Effector memory CD4-positive, alpha-beta T cell (primary cell): ENCODE results near the gene TNXB.
"Not testable (repeated sequence)": the region's sequence is repeated elsewhere in the genome, so short reads cannot be mapped to it uniquely, and the experiment has no call there.

Experiments
- DNase-seq, 3 donors: peaks; one replicate each; pipeline ENCODE4 v3.0.0-alpha.2; 2020
- H3K27ac ChIP-seq: 2 replicates; pipeline ENCODE4 v1.7.0; 2013; ENCODE audit warnings: mild to moderate bottlenecking, low read length, moderate library complexity; ENCODE audit not compliant: insufficient read depth, poor library complexity, severe bottlenecking
- H3K27me3 ChIP-seq: replicated peaks from 2 replicates; pipeline ENCODE4 v1.7.0; 2013; ENCODE audit warnings: mild to moderate bottlenecking, low read length; ENCODE audit not compliant: insufficient read depth, control insufficient read depth, poor library complexity, severe bottlenecking
- H3K36me3 ChIP-seq: 2 replicates; pipeline ENCODE4 v1.7.0; 2013; ENCODE audit warnings: mild to moderate bottlenecking, low read length, moderate library complexity; ENCODE audit not compliant: control insufficient read depth, insufficient read depth
- H3K4me1 ChIP-seq: 2 replicates; pipeline ENCODE4 v1.7.0; 2013; ENCODE audit warnings: low read length, mild to moderate bottlenecking; ENCODE audit not compliant: control insufficient read depth, insufficient read depth, poor library complexity, severe bottlenecking
- H3K4me3 ChIP-seq: 2 replicates; pipeline ENCODE4 v1.7.0; 2013; ENCODE audit warnings: low read length, low read depth, mild to moderate bottlenecking; ENCODE audit not compliant: insufficient read depth, poor library complexity, severe bottlenecking
- H3K9me3 ChIP-seq: 2 replicates; pipeline ENCODE4 v1.7.0; 2013; ENCODE audit warnings: mild to moderate bottlenecking, low read length, moderate library complexity; ENCODE audit not compliant: control insufficient read depth

Gene TNXB

GRCh38 chr6:32112431-32112980 lies 3.4 kb upstream of the TNXB start:
- H3K27me3 ChIP-seq: peaks cover 2% of the 10 kb centered on the region
- H3K36me3 ChIP-seq: peaks cover 22% of the 10 kb centered on the region
- H3K4me3 ChIP-seq: no peak overlapping the region
- no peaks in the 10 kb centered on the region for H3K9me3 ChIP-seq
- H3K4me1 ChIP-seq: peaks cover 16% of the 10 kb centered on the region
- no peak overlapping the region for H3K27ac ChIP-seq
- no peak for DNase-seq

DNA sequence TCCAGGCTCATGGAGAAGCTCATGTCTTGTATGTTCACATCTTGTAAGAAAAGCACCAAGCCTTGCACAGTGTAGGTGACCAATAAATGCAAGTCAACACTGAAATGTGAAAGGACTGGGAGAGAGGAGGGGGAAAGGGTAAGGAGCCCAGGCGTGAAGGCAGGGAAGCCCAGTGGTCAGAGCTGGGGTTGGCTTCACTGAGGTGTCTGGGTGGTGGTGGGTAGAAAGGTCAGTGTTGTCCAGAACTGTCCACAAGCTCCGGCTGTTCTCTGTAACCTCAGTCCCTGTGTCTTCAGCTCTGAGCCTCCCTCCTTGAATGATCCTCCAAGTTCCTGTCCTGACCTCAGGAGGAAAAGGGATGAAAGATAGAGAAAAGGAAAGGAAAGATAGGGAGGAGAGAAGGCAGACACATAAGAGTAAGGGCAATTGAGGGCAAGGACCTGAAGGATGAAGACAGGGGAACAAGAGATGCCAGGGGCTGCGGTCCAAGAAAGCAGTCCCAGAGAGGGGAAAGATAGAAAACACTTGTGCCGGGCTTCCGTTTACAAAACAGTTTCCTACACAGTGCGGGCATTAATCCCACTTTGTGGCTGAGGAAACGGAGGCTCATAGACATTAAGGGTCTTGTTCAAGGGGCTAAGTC lies 2.4 kb upstream of the TNXB start:
- no peak for DNase-seq
- H3K4me1 ChIP-seq: peaks cover 16% of the 10 kb centered on the region
- H3K9me3 ChIP-seq: no peaks in the 10 kb centered on the region
- peaks cover 12% of the 10 kb centered on the region for H3K36me3 ChIP-seq
- peaks cover 2% of the 10 kb centered on the region for H3K27me3 ChIP-seq
- H3K4me3 ChIP-seq: no peak overlapping the region
- no peak overlapping the region for H3K27ac ChIP-seq

GRCh38 chr6:32110632-32111031 lies 1.5 kb upstream of the TNXB start:
- Histone ChIP-seq H3K9me3 (no peaks in the 10 kb centered on the region), H3K4me1 (peaks cover 16% of the 10 kb centered on the region), H3K27ac (no peak overlapping the region), H3K27me3 (peaks cover 2% of the 10 kb centered on the region), H3K36me3 (peaks cover 3% of the 10 kb centered on the region), H3K4me3 (no peak overlapping the region)
- DNase-seq: no peak

- DNase-seq: no peak
- Histone ChIP-seq H3K36me3 (no peaks in the 10 kb centered on the region), H3K9me3 (no peaks in the 10 kb centered on the region), H3K4me3 (no peak overlapping the region), H3K27me3 (peaks cover 2% of the 10 kb centered on the region), H3K27ac (no peak overlapping the region), H3K4me1 (peaks cover 16% of the 10 kb centered on the region)
Observed at GRCh38 chr6:32109765-32110160, 625 bp upstream of the TNXB start.

- Histone ChIP-seq H3K36me3 (no peaks in the 10 kb centered on the region), H3K9me3 (no peaks in the 10 kb centered on the region), H3K27ac (no peak overlapping the region), H3K4me3 (no peak overlapping the region), H3K27me3 (peaks cover 2% of the 10 kb centered on the region), H3K4me1 (peaks cover 16% of the 10 kb centered on the region)
- no peak for DNase-seq
Observed at GRCh38 chr6:32108727-32109113, 418 bp downstream of the TNXB start.

GRCh38 chr6:32108094-32108627 lies 977 bp downstream of the TNXB start:
- DNase-seq: no peak
- H3K4me1 ChIP-seq: peaks cover 16% of the 10 kb centered on the region
- no peak overlapping the region for H3K27ac ChIP-seq
- H3K9me3 ChIP-seq: no peaks in the 10 kb centered on the region
- no peaks in the 10 kb centered on the region for H3K36me3 ChIP-seq
- H3K4me3 ChIP-seq: no peak overlapping the region
- H3K27me3 ChIP-seq: peaks cover 2% of the 10 kb centered on the region

DNA sequence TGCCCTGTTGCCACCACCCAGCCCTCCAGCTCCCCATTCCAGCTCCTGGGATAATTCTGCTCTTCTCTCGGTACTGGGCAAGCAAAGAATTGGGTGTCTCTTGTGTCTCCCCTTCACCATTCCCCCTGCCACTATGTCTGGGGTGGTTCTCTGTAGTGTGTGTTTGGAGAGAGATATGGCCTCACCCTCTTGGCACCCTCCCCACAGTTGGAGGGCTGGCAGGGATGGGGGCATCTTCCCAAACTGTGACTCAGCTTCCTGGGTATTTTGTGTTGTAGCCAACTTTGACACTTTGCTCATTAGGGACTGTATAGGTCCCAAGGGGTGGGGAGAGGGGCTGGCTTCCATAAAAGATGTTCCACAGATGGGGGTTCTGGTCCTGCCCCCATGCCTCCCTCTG lies 1.7 kb downstream of the TNXB start:
- Histone ChIP-seq H3K4me1 (peaks cover 16% of the 10 kb centered on the region), H3K27me3 (peaks cover 2% of the 10 kb centered on the region), H3K27ac (no peak overlapping the region)

GRCh38 chr6:32105433-32105832 lies 3.7 kb downstream of the TNXB start:
- no peak for DNase-seq
- peaks cover 2% of the 10 kb centered on the region for H3K27me3 ChIP-seq

More for the DNA sequence above, 1.7 kb downstream of the TNXB start:
- Histone ChIP-seq H3K4me3 (no peak overlapping the region), H3K36me3 (no peaks in the 10 kb centered on the region), H3K9me3 (no peaks in the 10 kb centered on the region)
- DNase-seq: no peak

GRCh38 chr6:32102255-32102654 lies 6.9 kb downstream of the TNXB start:
- no peaks in the 10 kb centered on the region for H3K27me3 ChIP-seq
- no peak for DNase-seq
- no peak overlapping the region for H3K27ac ChIP-seq
- H3K4me3 ChIP-seq: no peak overlapping the region
- no peaks in the 10 kb centered on the region for H3K9me3 ChIP-seq
- H3K36me3 ChIP-seq: no peaks in the 10 kb centered on the region
- H3K4me1 ChIP-seq: no peaks in the 10 kb centered on the region

More at GRCh38 chr6:32105433-32105832, 3.7 kb downstream of the TNXB start:
- H3K27ac ChIP-seq: no peak overlapping the region
- no peak overlapping the region for H3K4me3 ChIP-seq
- H3K36me3 ChIP-seq: no peaks in the 10 kb centered on the region
- peaks cover 16% of the 10 kb centered on the region for H3K4me1 ChIP-seq
- no peaks in the 10 kb centered on the region for H3K9me3 ChIP-seq

DNA sequence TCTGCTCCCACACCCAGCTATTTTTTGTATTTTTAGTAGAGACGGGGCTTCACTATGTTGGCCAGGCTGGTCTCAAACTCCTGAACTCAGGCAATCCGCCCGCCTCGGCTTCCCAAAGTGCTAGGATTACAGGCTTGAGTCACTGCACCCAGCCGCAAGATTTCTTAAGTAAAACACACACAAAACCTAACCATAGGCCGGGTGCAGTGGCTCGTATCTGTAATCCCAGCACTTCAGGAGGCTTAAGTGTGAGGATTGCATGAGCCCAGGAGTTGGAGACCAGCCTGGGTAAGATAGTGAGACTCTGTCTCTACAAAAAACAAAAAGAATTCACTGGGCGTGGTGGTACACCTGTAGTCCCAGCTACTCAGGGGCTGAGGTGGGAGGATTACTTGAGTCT lies 8.9 kb downstream of the TNXB start:
- H3K9me3 ChIP-seq: not testable (repeated sequence)

More for the DNA sequence above, 8.9 kb downstream of the TNXB start:
- DNase-seq, H3K4me1 ChIP-seq, H3K27ac ChIP-seq, H3K4me3 ChIP-seq, H3K36me3 ChIP-seq: not testable (repeated sequence)
- peaks cover 18% of the 10 kb centered on the region for H3K27me3 ChIP-seq
